T-cell (primary cell): ENCODE data around the gene CHIA. TPM values are rescaled to one million over a fixed set of nuclear protein-coding genes. Genes with fewer than 3 reads are reported as not detected.
A peak's percentile ranks its signal among the peaks of the same experiment; 100 is the strongest.

Experiments
- ATAC-seq, 4 experiments: fragments of 200-7000 bp in 3 of 4; fragments of 150-1000 bp in 1 of 4; cut with Tn5 transposase; replicated peaks in 1 of 4; 1 replicate in 3 of 4; 2 replicates in 1 of 4; pipeline ENCODE4 v1.10.0; 2021; ENCODE audit warnings: moderate library complexity in 3 of 4, mild to moderate bottlenecking in 2 of 4, moderate number of reproducible peaks in 1 of 4
- CTCF ChIA-PET, 2 donors: fragments of 300-600 bp; sonication (Branson Sonifier 250); formaldehyde crosslinking; loops; one replicate each; lab custom pipeline; 2022; ENCODE audit warnings: antibody characterized with exemption in 2 of 2; lab: Charles Lee
- POLR2A ChIA-PET, 2 donors: fragments of 300-600 bp; sonication (Branson Sonifier 250); formaldehyde crosslinking; loops; one replicate each; lab custom pipeline; 2022; ENCODE audit warnings: antibody characterized with exemption in 2 of 2; lab: Charles Lee
- DNase-seq, 35 experiments: peaks; one replicate each; pipeline versions ENCODE4 v3.0.0 to v3.0.0-alpha.2; 2013 to 2023
- H3K27ac ChIP-seq: one replicate; pipeline ENCODE4 v1.5.1; 2013; ENCODE audit warnings: low read length
- H3K27me3 ChIP-seq, 2 experiments: replicated peaks in 1 of 2; 1 replicate in 1 of 2; 2 replicates in 1 of 2; pipeline versions ENCODE4 v1.6.1 to v1.7.0; 2013; ENCODE audit warnings: low read length in 1 of 2, mixed read lengths in 1 of 2; ENCODE audit not compliant: control insufficient read depth in 2 of 2, insufficient read depth in 2 of 2; ENCODE audit errors: extremely low read depth in 1 of 2
- H3K36me3 ChIP-seq, 2 donors: 1 replicate in 1 of 2; 2 replicates in 1 of 2; pipeline versions ENCODE4 v1.6.1 to v1.7.0; 2013; ENCODE audit warnings: low read length in 1 of 2; ENCODE audit not compliant: control insufficient read depth in 2 of 2, insufficient read depth in 1 of 2; ENCODE audit errors: extremely low read depth in 1 of 2
- H3K4me1 ChIP-seq, 2 experiments: 1 replicate in 1 of 2; 2 replicates in 1 of 2; pipeline versions ENCODE4 v1.6.1 to v1.7.0; 2013; ENCODE audit warnings: low read length in 2 of 2, mixed read lengths in 1 of 2; ENCODE audit not compliant: insufficient read depth in 2 of 2, control insufficient read depth in 1 of 2; ENCODE audit errors: extremely low read depth in 1 of 2
- H3K4me3 ChIP-seq, 2 donors: 1 replicate in 1 of 2; 2 replicates in 1 of 2; pipeline versions ENCODE4 v1.5.1 to v1.7.0; 2013; ENCODE audit warnings: mild to moderate bottlenecking in 2 of 2, low read length in 1 of 2, moderate library complexity in 1 of 2; ENCODE audit not compliant: control insufficient read depth in 1 of 2; ENCODE audit errors: extremely low read depth in 1 of 2
- H3K9me3 ChIP-seq: 2 replicates; pipeline ENCODE4 v1.7.0; 2013
- H3K27ac Mint-ChIP-seq, 2 donors: one replicate each; pipeline ENCODE4 v1.8.0; 2020 to 2021; ENCODE audit warnings: mild to moderate bottlenecking in 2 of 2, mixed read lengths in 2 of 2
- H3K27me3 Mint-ChIP-seq, 2 donors: one replicate each; pipeline ENCODE4 v1.8.0; 2021 to 2022; ENCODE audit warnings: mixed read lengths in 2 of 2
- H3K36me3 Mint-ChIP-seq: one replicate; pipeline ENCODE4 v1.8.0; 2021; ENCODE audit warnings: mixed read lengths
- H3K4me1 Mint-ChIP-seq, 3 donors: one replicate each; pipeline ENCODE4 v1.8.0; 2020 to 2022; ENCODE audit warnings: mixed read lengths in 3 of 3, mild to moderate bottlenecking in 1 of 3
- H3K4me3 Mint-ChIP-seq, 3 donors: one replicate each; pipeline ENCODE4 v1.8.0; 2020 to 2022; ENCODE audit warnings: mild to moderate bottlenecking in 3 of 3, mixed read lengths in 3 of 3, moderate library complexity in 3 of 3
- H3K9me3 Mint-ChIP-seq, 3 donors: one replicate each; pipeline ENCODE4 v1.8.0; 2020 to 2022; ENCODE audit warnings: mixed read lengths in 3 of 3
- WGBS: methylation state at CpG from one replicate; pipeline ENCODE4 v1.1.5; 2013; ENCODE audit warnings: missing lambda C conversion rate; ENCODE audit not compliant: insufficient coverage; 5-methylcytosine and 5-hydroxymethylcytosine counted together
- total RNA-seq, 35 experiments: library from RNA in 6 of 35; stranded (reverse) in 6 of 35; fragments of 120-200 nt in 1 of 35; gene quantifications; one replicate each; pipeline versions ENCODE4 v1.2.1 to v1.2.4 and lab custom pipeline; 2013 to 2026

CHIA gene
- total RNA-seq, 5 donors from 2014 or later (not counting 1 experiment from before 2014, with no cell fraction given), result not detected

DNA sequence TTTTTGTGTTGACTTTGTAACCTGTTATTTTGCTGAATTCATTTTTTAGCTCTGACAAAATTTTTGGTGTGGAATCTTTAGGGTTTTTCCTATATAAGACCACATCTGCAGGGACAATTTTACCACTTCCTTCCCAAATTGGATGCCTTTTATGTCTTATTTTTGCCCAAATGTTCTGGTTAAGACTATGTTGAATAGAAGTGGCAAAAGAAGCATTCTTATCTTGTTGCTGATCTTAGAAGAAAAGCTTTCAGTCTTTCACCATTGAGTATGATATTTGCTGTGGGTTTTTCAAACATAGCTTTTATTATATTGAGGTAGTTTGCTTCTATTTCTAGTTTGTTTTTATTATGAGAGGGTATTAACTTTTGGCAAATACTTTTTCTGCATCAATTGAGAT, 3.7 kb downstream of the CHIA start:
- no peaks in the 10 kb centered on the region for H3K9me3 ChIP-seq
- H3K36me3 Mint-ChIP-seq, result no peaks in the 10 kb centered on the region
- no peak overlapping the region for H3K27ac Mint-ChIP-seq
- H3K4me3 Mint-ChIP-seq, result no peak overlapping the region
- DNase-seq, result no peak
- peaks cover 3 to 11% (median 5%) of the 10 kb centered on the region in 3 donors for H3K9me3 Mint-ChIP-seq
- CTCF ChIA-PET, result interaction anchor here in 1 of 2 donors (0.6 kb wide), 1 partner anchor 74 kb away, joined by 7 read pairs; no protein-coding TSS in a partner anchor
- ATAC-seq, result peak in 1 of 4 experiments; percentile 59
- no peaks in the 10 kb centered on the region for H3K36me3 ChIP-seq
- no peak overlapping the region for H3K4me3 ChIP-seq
- no peaks in the 10 kb centered on the region for H3K4me1 ChIP-seq
- POLR2A ChIA-PET, result interaction anchor here in 1 of 2 donors (0.7 kb wide), 1 partner anchor 23 kb away, joined by 3 read pairs; no protein-coding TSS in a partner anchor
- peaks cover 0 to 9% of the 10 kb centered on the region in 2 experiments for H3K27me3 ChIP-seq
- peaks cover 13 to 21% (median 19%) of the 10 kb centered on the region in 3 donors for H3K4me1 Mint-ChIP-seq
- H3K27me3 Mint-ChIP-seq, result no peaks in the 10 kb centered on the region
- no peak overlapping the region for H3K27ac ChIP-seq

DNA sequence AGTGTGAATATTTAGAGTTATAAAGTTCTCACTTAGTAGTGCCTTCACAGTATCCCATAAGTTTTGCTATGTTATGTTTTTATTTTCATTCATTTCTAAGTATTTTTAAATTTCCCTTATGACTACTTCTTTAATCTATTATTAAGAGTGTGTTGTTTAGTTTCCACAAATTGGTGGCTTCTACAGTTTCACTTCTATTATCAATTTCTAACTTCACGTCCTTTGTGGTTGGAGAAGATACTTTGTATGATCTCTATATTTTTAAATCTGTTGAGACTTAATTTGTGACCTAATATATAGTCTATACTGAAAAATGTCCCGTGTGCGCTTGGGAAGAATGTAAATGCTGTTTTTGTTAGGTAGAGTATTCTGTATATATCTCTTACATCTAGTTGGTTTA, 11.7 kb downstream of the CHIA start:
- H3K4me3 Mint-ChIP-seq, result no peak overlapping the region
- no peaks in the 10 kb centered on the region for H3K27me3 Mint-ChIP-seq
- Histone ChIP-seq H3K4me1 (no peaks in the 10 kb centered on the region), H3K36me3 (no peaks in the 10 kb centered on the region), H3K27ac (no peak overlapping the region), H3K4me3 (no peak overlapping the region), H3K9me3 (no peaks in the 10 kb centered on the region), H3K27me3 (no peaks in the 10 kb centered on the region)
- ChIA-PET CTCF (no interaction called here), POLR2A (no interaction called here)
- no peaks in the 10 kb centered on the region for H3K4me1 Mint-ChIP-seq
- peaks cover 16% of the 10 kb centered on the region for H3K36me3 Mint-ChIP-seq
- ATAC-seq (no peak), DNase-seq (no peak)
- H3K9me3 Mint-ChIP-seq, result peaks cover 12 to 32% (median 18%) of the 10 kb centered on the region in 3 donors
- WGBS, result no CpG with 5 or more reads among the region's 3 CpGs
- H3K27ac Mint-ChIP-seq, result no peak overlapping the region

DNA sequence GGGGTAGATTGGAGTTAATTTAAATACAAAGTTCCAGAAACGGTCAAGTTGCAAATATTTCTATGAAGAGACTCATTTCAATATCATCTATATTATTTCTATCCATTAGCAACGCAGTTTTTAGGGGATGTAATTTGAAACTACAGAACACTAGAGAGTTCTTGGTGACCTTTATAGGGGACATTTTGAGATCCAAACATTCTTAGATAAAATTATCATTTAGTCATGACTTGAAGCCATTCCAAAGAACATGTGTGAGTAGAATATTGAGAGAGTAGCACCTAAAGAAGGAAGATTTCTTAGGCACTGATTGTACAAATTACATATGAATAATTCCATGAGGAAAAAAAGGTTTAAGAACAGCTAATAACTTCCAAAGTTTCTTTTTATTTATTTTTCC, 19.0 kb downstream of the CHIA start:
- no peak overlapping the region for H3K27ac ChIP-seq
- peaks cover 0 to 3% of the 10 kb centered on the region in 2 donors for H3K27me3 Mint-ChIP-seq
- H3K9me3 ChIP-seq, result no peaks in the 10 kb centered on the region
- no peak overlapping the region for H3K27ac Mint-ChIP-seq
- peaks cover 0 to 6% (median 0%) of the 10 kb centered on the region in 3 donors for H3K9me3 Mint-ChIP-seq
- H3K4me3 Mint-ChIP-seq, result no peak overlapping the region
- ChIA-PET POLR2A (no interaction called here), CTCF (no interaction called here)
- peaks cover 0 to 3% of the 10 kb centered on the region in 2 experiments for H3K27me3 ChIP-seq
- no peak for ATAC-seq
- H3K4me3 ChIP-seq, result no peak overlapping the region
- no CpG with 5 or more reads among the region's 2 CpGs for WGBS
- no peaks in the 10 kb centered on the region for H3K4me1 ChIP-seq
- H3K36me3 ChIP-seq, result no peaks in the 10 kb centered on the region
- no peak for DNase-seq
- H3K36me3 Mint-ChIP-seq, result peaks cover 5% of the 10 kb centered on the region
- H3K4me1 Mint-ChIP-seq, result no peaks in the 10 kb centered on the region

DNA sequence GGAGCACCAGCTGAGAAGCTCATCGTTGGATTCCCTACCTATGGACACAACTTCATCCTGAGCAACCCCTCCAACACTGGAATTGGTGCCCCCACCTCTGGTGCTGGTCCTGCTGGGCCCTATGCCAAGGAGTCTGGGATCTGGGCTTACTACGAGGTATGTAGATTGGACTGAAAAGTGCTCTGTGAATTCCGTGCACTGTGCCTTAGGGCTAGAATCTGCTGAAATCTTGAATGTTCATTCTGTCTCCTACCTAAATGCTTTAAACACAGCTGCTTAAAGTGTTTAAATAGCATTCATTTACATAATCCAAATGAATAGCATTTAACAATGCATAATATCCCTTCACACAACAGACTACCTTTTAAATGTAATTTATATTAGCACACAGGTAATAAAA, 27.9 kb downstream of the CHIA start:
- Histone ChIP-seq H3K27me3 (no peaks in the 10 kb centered on the region), H3K9me3 (no peaks in the 10 kb centered on the region), H3K4me3 (no peak overlapping the region), H3K4me1 (peaks cover 12% of the 10 kb centered on the region in 2 experiments), H3K27ac (no peak overlapping the region), H3K36me3 (no peaks in the 10 kb centered on the region)
- ChIA-PET POLR2A (no interaction called here), CTCF (no interaction called here)
- H3K36me3 Mint-ChIP-seq, result no peaks in the 10 kb centered on the region
- H3K9me3 Mint-ChIP-seq, result no peaks in the 10 kb centered on the region
- H3K4me1 Mint-ChIP-seq, result peaks cover 12 to 24% (median 23%) of the 10 kb centered on the region in 3 donors
- no peak for ATAC-seq
- H3K27me3 Mint-ChIP-seq, result peaks cover 0 to 3% of the 10 kb centered on the region in 2 donors
- no CpG with 5 or more reads among the region's 3 CpGs for WGBS
- DNase-seq, result no peak
- H3K4me3 Mint-ChIP-seq, result no peak overlapping the region
- no peak overlapping the region for H3K27ac Mint-ChIP-seq

DNA sequence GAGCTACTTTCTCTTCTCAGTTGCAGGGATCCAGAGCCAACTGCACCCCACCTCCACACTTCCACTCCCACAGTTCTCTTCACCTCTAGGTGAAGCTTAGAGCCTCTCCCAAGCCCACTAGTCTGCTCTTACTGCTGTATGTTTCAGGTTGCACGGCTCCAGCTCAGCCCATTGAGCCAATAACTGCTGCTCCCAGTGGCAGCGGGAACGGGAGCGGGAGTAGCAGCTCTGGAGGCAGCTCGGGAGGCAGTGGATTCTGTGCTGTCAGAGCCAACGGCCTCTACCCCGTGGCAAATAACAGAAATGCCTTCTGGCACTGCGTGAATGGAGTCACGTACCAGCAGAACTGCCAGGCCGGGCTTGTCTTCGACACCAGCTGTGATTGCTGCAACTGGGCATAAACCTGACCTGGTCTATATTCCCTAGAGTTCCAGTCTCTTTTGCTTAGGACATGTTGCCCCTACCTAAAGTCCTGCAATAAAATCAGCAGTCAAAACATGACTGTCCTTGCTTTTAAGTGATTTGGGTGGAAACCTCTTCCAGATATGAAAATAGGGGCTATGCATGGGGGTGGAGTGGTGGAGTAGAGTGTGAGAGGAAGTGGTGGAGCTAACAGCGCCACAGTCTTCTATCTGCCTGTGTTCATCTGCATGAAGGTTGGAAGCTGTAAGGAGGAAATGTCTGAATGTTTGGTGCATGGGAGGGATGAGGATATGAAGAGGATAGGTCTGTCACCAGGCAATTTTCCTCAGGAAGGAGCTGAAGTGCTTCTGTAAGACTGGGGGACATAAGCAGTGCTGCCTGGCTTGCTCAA, 29.6 kb downstream of the CHIA start:
- ATAC-seq, result peak; percentile 46 to 96 (median 64)
- Histone ChIP-seq H3K27me3 (no peaks in the 10 kb centered on the region), H3K36me3 (no peaks in the 10 kb centered on the region), H3K4me1 (peaks cover 12% of the 10 kb centered on the region in 2 experiments), H3K4me3 (no peak overlapping the region), H3K9me3 (no peaks in the 10 kb centered on the region), H3K27ac (no peak overlapping the region)
- Mint-ChIP-seq H3K4me3 (peak overlapping the region in 1 of 3 donors; percentile 22), H3K9me3 (no peaks in the 10 kb centered on the region), H3K27ac (peak overlapping the region; percentile 10 to 59), H3K36me3 (no peaks in the 10 kb centered on the region), H3K27me3 (no peaks in the 10 kb centered on the region), H3K4me1 (peaks cover 12 to 24% (median 23%) of the 10 kb centered on the region in 3 donors)
- 79% methylated on average over 12 of the region's 12 CpGs for WGBS
- DNase-seq, result peak in 3 of 35 experiments; percentile 4 to 19 (median 16)
- CTCF ChIA-PET, result interaction anchor here in 1 of 2 donors (1.6 kb wide), 1 partner anchor 14 kb away, joined by 4 read pairs; no protein-coding TSS in a partner anchor
- POLR2A ChIA-PET, result interaction anchor here in 1 of 2 donors (0.6 to 0.7 kb wide), 2 partner anchors 117 to 176 kb away, joined by 3 to 7 read pairs; no protein-coding TSS in a partner anchor

DNA sequence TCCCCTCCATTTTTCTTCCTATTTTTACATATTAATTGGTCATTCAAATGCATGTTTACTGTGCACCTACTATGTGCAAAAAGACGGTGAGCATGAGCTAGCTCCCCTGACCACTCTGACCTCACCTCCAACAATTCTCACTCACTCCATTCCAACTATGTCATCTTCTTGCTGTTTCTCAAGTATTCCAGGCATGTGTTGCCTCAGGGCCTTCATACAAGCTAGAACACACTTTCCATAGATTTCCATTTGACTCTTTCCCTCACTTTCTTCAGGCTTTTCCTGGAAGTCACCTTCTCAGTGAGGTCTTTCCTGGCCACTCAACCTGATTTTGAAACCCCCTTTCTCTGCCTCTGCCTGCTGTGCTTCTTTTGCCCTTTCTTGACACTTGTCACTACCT, 32.6 kb downstream of the CHIA start:
- CTCF ChIA-PET, result no interaction called here
- POLR2A ChIA-PET, result no interaction called here
- Histone ChIP-seq H3K36me3 (no peaks in the 10 kb centered on the region), H3K4me1 (peaks cover 12% of the 10 kb centered on the region in 2 experiments), H3K4me3 (no peak overlapping the region), H3K27ac (no peak overlapping the region), H3K27me3 (no peaks in the 10 kb centered on the region), H3K9me3 (no peaks in the 10 kb centered on the region)
- H3K27ac Mint-ChIP-seq, result no peak overlapping the region
- ATAC-seq, result no peak
- 86% methylated on average over 1 of the region's 1 CpG for WGBS
- H3K9me3 Mint-ChIP-seq, result peaks cover 5 to 12% (median 7%) of the 10 kb centered on the region in 3 donors
- peaks cover 6% of the 10 kb centered on the region for H3K36me3 Mint-ChIP-seq
- DNase-seq, result no peak
- no peaks in the 10 kb centered on the region for H3K27me3 Mint-ChIP-seq
- peaks cover 12 to 24% (median 23%) of the 10 kb centered on the region in 3 donors for H3K4me1 Mint-ChIP-seq
- H3K4me3 Mint-ChIP-seq, result no peak overlapping the region
